ENCODE data around the gene PDE10A.
"Not testable (repeated sequence)": the region's sequence is repeated elsewhere in the genome, so short reads cannot be mapped to it uniquely, and the experiment has no call there.

The PDE10A gene

DNA sequence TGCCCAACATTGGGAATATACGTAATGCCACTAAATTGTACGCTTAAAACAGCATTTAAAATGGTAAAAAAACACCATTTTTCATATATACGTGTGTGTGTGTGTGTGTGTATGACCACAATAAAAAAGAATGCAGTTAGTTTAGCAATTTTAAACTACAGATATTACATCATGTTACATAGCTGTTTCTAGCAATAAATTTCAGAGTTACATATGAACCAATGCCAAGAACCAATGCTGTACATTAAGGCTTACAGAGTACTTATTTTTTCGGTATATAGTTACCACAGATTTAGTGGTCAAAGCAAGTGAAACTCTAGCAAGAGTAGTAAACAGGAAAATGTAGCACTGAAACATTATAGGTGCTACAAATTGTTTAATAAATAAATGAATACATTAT is 119.3 kb downstream of the PDE10A start:
- Histone ChIP-seq H3K27ac (ENCODE audit: insufficient read depth, low read length, poor library complexity, severe bottlenecking) (no peak overlapping the region), H3K4me3 (ENCODE audit: insufficient read depth, low read depth, low read length, poor library complexity, severe bottlenecking) (no peak overlapping the region), H3K27me3 (replicated peaks; ENCODE audit: control insufficient read depth, insufficient read depth, low read length, poor library complexity, severe bottlenecking) (no peaks in the 10 kb centered on the region), H3K9me3 (ENCODE audit: control insufficient read depth, low read length) (no peaks in the 10 kb centered on the region), H3K36me3 (ENCODE audit: control insufficient read depth, insufficient read depth, low read length) (no peaks in the 10 kb centered on the region), H3K4me1 (ENCODE audit: control insufficient read depth, insufficient read depth, low read length, poor library complexity, severe bottlenecking) (no peaks in the 10 kb centered on the region)
- no peak for DNase-seq

DNA sequence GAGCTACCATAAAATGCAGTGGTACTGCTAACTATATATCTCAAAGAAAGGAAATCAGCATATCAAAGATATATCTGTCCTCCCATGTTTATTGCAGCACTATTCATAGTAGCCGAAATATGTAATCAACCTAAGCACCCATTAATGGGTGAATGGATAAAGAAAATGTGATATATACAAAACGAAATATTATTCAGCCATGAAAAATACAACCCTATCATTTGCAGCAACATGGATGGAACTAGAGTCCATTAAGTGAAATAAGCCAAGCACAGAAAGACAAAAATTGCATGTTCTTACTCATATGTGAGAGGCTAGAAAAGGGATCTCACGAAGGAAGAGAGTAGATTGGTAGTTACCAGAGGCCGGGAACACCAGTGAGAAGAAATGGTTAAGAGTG is 126.1 kb downstream of the PDE10A start:
- DNase-seq, result no peak

DNA sequence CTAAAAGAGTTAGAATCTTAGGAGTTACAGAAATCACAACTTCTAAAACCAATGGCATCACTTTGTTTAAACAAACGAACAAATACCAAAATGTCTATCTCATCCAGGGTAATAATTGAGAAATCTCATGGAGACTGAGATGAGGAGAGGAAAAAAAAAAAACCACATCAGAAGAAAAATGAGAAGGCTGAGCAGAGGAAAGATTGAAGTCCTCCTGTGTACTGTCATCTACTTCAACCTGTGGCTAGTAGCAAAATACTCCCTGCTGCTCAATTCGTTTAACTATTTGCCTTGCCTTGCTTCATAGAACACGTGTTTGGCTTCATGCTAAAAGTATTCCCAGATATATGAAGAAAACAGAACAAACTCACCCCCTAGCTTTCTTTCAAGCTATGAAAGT is 143.7 kb downstream of the PDE10A start:
- H3K27ac ChIP-seq (ENCODE audit: insufficient read depth, low read length, poor library complexity, severe bottlenecking), result no peak overlapping the region
- no peak overlapping the region for H3K4me3 ChIP-seq (ENCODE audit: insufficient read depth, low read depth, low read length, poor library complexity, severe bottlenecking)
- no peaks in the 10 kb centered on the region for H3K4me1 ChIP-seq (ENCODE audit: control insufficient read depth, insufficient read depth, low read length, poor library complexity, severe bottlenecking)
- H3K36me3 ChIP-seq (ENCODE audit: control insufficient read depth, insufficient read depth, low read length), result no peaks in the 10 kb centered on the region
- H3K27me3 ChIP-seq (replicated peaks; ENCODE audit: control insufficient read depth, insufficient read depth, low read length, poor library complexity, severe bottlenecking), result no peaks in the 10 kb centered on the region
- no peaks in the 10 kb centered on the region for H3K9me3 ChIP-seq (ENCODE audit: control insufficient read depth, low read length)
- DNase-seq, result no peak

More for the DNA sequence above, 126.1 kb downstream of the PDE10A start:
- no peaks in the 10 kb centered on the region for H3K9me3 ChIP-seq (ENCODE audit: control insufficient read depth, low read length)
- H3K36me3 ChIP-seq (ENCODE audit: control insufficient read depth, insufficient read depth, low read length), result no peaks in the 10 kb centered on the region
- H3K4me1 ChIP-seq (ENCODE audit: control insufficient read depth, insufficient read depth, low read length, poor library complexity, severe bottlenecking), result no peaks in the 10 kb centered on the region
- no peaks in the 10 kb centered on the region for H3K27me3 ChIP-seq (replicated peaks; ENCODE audit: control insufficient read depth, insufficient read depth, low read length, poor library complexity, severe bottlenecking)
- H3K4me3 ChIP-seq (ENCODE audit: insufficient read depth, low read depth, low read length, poor library complexity, severe bottlenecking), result no peak overlapping the region
- H3K27ac ChIP-seq (ENCODE audit: insufficient read depth, low read length, poor library complexity, severe bottlenecking), result no peak overlapping the region

DNA sequence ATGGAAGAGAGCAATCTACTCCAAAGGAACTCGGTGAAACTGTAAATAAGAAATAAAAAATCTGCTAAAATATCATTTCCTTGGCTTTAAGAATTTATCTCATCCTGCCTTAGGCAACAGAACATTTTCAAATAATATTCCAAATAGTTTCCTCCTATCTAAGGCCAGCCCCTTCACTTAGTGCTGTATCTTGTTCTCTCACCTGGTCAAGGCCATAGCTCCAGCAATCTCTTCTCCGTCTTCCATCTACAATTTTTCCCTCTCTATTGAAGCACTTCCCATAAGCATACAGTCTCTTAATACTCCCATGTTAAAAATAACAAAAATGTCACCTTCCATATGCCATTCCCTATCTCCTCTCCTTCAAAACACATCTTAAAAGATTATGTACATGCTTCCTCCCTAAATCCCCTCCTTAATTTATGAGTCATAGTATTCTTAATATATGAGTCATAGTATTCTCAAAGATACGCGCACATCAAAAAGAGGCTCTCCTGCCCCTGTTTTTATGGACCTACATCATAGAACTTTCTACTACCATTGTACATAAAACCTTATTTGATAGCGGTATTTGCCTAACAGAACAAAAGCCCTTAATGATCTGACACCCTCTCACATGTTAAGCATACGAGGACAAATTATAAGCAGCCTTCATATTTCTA is 146.9 kb downstream of the PDE10A start:
- no peaks in the 10 kb centered on the region for H3K4me1 ChIP-seq (ENCODE audit: control insufficient read depth, insufficient read depth, low read length, poor library complexity, severe bottlenecking)
- no peak overlapping the region for H3K4me3 ChIP-seq (ENCODE audit: insufficient read depth, low read depth, low read length, poor library complexity, severe bottlenecking)
- no peaks in the 10 kb centered on the region for H3K9me3 ChIP-seq (ENCODE audit: control insufficient read depth, low read length)
- H3K36me3 ChIP-seq (ENCODE audit: control insufficient read depth, insufficient read depth, low read length), result no peaks in the 10 kb centered on the region
- H3K27me3 ChIP-seq (replicated peaks; ENCODE audit: control insufficient read depth, insufficient read depth, low read length, poor library complexity, severe bottlenecking), result no peaks in the 10 kb centered on the region
- DNase-seq, result no peak
- H3K27ac ChIP-seq (ENCODE audit: insufficient read depth, low read length, poor library complexity, severe bottlenecking), result no peak overlapping the region

DNA sequence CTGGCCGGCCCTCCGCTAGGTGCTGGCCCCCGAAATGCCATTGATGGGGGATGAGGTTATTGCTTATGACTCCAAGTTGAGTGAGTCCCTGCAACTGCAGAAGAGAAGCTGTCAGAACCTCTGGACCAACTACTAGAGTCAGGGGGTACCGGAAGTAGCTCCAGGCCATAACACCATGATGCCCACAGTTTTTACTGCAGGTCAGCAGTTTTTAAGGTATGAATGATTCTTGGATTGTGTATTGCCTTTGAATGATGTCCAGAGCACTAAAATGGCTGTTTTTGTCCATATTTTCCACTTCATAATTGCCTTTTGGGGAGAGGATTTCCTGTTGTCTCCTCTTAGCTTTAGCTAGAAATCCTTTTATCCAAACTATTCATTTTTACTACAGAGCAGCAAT is 148.4 kb downstream of the PDE10A start:
- Histone ChIP-seq H3K4me1 (ENCODE audit: control insufficient read depth, insufficient read depth, low read length, poor library complexity, severe bottlenecking) (no peaks in the 10 kb centered on the region), H3K4me3 (ENCODE audit: insufficient read depth, low read depth, low read length, poor library complexity, severe bottlenecking) (no peak overlapping the region), H3K9me3 (ENCODE audit: control insufficient read depth, low read length) (no peaks in the 10 kb centered on the region), H3K36me3 (ENCODE audit: control insufficient read depth, insufficient read depth, low read length) (no peaks in the 10 kb centered on the region), H3K27me3 (replicated peaks; ENCODE audit: control insufficient read depth, insufficient read depth, low read length, poor library complexity, severe bottlenecking) (no peaks in the 10 kb centered on the region), H3K27ac (ENCODE audit: insufficient read depth, low read length, poor library complexity, severe bottlenecking) (no peak overlapping the region)
- DNase-seq, result no peak

DNA sequence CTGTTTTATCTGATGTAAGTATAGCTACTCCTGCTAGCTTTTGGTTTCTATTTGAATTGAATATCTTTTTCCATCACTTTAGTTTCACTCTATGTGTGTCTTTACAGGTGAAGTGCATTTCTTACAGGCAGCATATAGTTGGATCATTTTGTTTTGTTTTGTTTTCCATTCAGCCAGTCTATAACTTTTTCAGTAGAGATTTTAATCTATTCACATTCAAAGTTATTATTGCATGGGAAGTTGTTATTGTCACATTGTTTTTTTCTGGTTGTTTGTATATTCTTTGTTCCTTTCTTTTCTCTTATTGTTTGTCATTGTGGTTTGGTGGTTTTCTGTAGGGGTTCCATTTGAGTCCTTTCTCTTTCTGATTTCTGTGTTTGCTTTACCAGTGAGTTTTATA is 151.2 kb downstream of the PDE10A start:
- Histone ChIP-seq H3K27me3 (replicated peaks; ENCODE audit: control insufficient read depth, insufficient read depth, low read length, poor library complexity, severe bottlenecking) (no peaks in the 10 kb centered on the region), H3K36me3 (ENCODE audit: control insufficient read depth, insufficient read depth, low read length) (no peaks in the 10 kb centered on the region), H3K4me1 (ENCODE audit: control insufficient read depth, insufficient read depth, low read length, poor library complexity, severe bottlenecking) (no peaks in the 10 kb centered on the region), H3K27ac (ENCODE audit: insufficient read depth, low read length, poor library complexity, severe bottlenecking) (no peak overlapping the region), H3K4me3 (ENCODE audit: insufficient read depth, low read depth, low read length, poor library complexity, severe bottlenecking) (no peak overlapping the region), H3K9me3 (ENCODE audit: control insufficient read depth, low read length) (no peaks in the 10 kb centered on the region)
- DNase-seq, result no peak

DNA sequence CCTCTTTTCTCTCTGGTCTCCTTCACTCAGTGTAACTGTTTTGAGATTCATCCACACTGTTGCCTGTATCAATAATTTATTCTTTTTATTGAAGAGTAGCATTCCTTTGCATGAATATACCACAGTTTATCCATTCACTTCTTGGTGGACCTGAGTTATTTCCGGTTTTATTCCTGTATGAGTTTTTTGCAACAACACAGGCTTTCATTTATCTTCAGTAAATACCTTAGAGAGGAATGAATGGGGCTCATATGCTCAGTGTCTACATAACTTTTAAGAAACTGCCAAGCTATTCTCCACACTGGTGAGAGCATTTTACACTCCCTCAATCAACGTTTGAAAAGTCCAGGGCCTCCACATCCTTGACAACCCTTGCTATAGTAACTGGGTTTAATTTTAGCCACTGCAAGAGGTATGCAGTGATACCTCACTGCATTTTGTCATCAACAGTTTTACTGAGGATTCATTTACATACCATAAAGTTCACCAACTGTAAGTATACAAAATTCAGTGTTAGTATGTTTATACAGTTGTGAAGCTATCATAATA is 154.6 kb downstream of the PDE10A start:
- no peaks in the 10 kb centered on the region for H3K36me3 ChIP-seq (ENCODE audit: control insufficient read depth, insufficient read depth, low read length)
- H3K9me3 ChIP-seq (ENCODE audit: control insufficient read depth, low read length), result no peaks in the 10 kb centered on the region
- no peak for DNase-seq
- H3K4me1 ChIP-seq (ENCODE audit: control insufficient read depth, insufficient read depth, low read length, poor library complexity, severe bottlenecking), result no peaks in the 10 kb centered on the region
- no peaks in the 10 kb centered on the region for H3K27me3 ChIP-seq (replicated peaks; ENCODE audit: control insufficient read depth, insufficient read depth, low read length, poor library complexity, severe bottlenecking)
- no peak overlapping the region for H3K4me3 ChIP-seq (ENCODE audit: insufficient read depth, low read depth, low read length, poor library complexity, severe bottlenecking)
- no peak overlapping the region for H3K27ac ChIP-seq (ENCODE audit: insufficient read depth, low read length, poor library complexity, severe bottlenecking)

DNA sequence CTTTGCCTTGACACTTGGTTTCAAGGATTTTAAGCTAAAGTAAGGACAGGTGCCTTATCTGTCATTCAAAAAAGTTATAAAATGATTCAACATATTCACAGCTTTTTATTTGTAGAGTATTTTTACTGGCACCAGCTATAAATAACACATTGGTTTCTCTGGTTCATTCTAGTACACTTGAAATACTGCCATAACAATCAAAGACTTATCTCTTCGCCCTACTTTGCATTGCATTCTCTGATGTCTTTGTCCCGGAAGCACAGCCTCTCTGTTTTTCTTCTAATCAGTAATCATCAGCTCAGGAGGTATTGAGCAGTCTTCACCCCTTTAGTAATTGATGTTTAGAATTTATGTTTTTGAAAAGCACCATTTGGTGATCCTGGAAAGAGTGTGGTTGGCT is 156.4 kb downstream of the PDE10A start:
- Histone ChIP-seq H3K36me3 (ENCODE audit: control insufficient read depth, insufficient read depth, low read length) (no peaks in the 10 kb centered on the region), H3K27ac (ENCODE audit: insufficient read depth, low read length, poor library complexity, severe bottlenecking) (no peak overlapping the region), H3K27me3 (replicated peaks; ENCODE audit: control insufficient read depth, insufficient read depth, low read length, poor library complexity, severe bottlenecking) (no peaks in the 10 kb centered on the region), H3K4me1 (ENCODE audit: control insufficient read depth, insufficient read depth, low read length, poor library complexity, severe bottlenecking) (no peaks in the 10 kb centered on the region), H3K4me3 (ENCODE audit: insufficient read depth, low read depth, low read length, poor library complexity, severe bottlenecking) (no peak overlapping the region), H3K9me3 (ENCODE audit: control insufficient read depth, low read length) (no peaks in the 10 kb centered on the region)
- no peak for DNase-seq

DNA sequence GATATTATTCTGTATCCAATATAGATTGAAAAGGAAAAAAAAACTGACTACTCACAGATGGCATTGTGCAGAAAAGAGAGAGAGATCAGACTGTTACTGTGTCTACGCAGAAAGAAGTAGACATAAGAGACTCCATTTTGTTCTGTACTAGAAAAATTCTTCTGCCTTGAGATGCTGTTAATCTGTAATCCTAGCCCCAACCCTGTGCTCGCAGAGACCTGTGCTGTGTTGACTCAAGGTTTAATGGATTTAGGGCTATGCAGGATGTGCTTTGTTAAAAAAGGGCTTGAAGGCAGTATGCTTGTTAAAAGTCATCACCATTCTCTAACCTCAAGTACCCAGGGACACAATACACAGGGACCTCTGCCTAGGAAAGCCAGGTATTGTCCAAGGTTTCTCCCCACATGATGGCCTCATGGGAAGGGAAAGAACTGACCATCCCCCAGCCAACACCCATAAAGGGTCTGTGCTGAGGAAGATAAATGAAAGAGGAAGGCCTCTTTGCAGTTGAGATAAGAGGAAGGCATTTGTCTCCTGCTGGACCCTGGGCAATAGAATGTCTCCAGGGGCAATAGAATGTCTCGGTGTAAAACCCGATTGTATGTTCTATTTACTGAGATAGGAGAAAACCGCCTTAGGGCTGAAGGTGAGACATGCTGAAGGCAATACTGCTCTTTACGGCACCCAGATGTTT is 162.7 kb downstream of the PDE10A start:
- not testable (repeated sequence) for H3K4me3 ChIP-seq (ENCODE audit: insufficient read depth, low read depth, low read length, poor library complexity, severe bottlenecking); H3K4me1 ChIP-seq (ENCODE audit: control insufficient read depth, insufficient read depth, low read length, poor library complexity, severe bottlenecking); H3K27ac ChIP-seq (ENCODE audit: insufficient read depth, low read length, poor library complexity, severe bottlenecking); H3K36me3 ChIP-seq (ENCODE audit: control insufficient read depth, insufficient read depth, low read length); H3K9me3 ChIP-seq (ENCODE audit: control insufficient read depth, low read length); DNase-seq; H3K27me3 ChIP-seq (replicated peaks; ENCODE audit: control insufficient read depth, insufficient read depth, low read length, poor library complexity, severe bottlenecking)

DNA sequence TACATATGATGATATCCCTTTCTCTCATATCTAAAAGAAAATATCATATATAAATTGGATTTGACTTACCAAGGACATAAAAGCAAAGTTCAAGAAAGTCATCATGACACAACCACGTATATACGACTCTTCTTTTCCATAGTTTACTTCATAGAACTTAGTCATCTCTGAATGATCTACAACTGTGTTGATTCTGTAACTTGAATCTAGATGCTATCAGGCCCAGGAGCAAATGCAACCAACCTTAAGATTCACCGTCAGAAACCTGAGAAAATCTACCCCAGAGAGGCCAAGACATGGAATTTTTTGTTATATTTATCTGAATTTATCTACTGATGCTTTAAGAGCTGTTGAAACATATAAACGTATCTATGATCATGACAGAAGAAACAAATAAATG is 165.6 kb downstream of the PDE10A start:
- H3K36me3 ChIP-seq (ENCODE audit: control insufficient read depth, insufficient read depth, low read length), result no peaks in the 10 kb centered on the region
- H3K4me1 ChIP-seq (ENCODE audit: control insufficient read depth, insufficient read depth, low read length, poor library complexity, severe bottlenecking), result no peaks in the 10 kb centered on the region
- no peak for DNase-seq
- no peaks in the 10 kb centered on the region for H3K27me3 ChIP-seq (replicated peaks; ENCODE audit: control insufficient read depth, insufficient read depth, low read length, poor library complexity, severe bottlenecking)
- H3K27ac ChIP-seq (ENCODE audit: insufficient read depth, low read length, poor library complexity, severe bottlenecking), result no peak overlapping the region
- H3K4me3 ChIP-seq (ENCODE audit: insufficient read depth, low read depth, low read length, poor library complexity, severe bottlenecking), result no peak overlapping the region
- H3K9me3 ChIP-seq (ENCODE audit: control insufficient read depth, low read length), result no peaks in the 10 kb centered on the region

All from effector memory CD4-positive, alpha-beta T cell (primary cell).